ENCODE measurements around the gene RHOD. TPM values are rescaled to one million over a fixed set of nuclear protein-coding genes. Genes with fewer than 3 reads are reported as not detected.

RHOD gene
- total and polyA plus RNA-seq, 2 of the 8 experiments (the other 6 are each of a cell fraction or from before 2014, with no cell fraction given) = 12.1 to 17.6 TPM

- no peak for FAIRE-seq
- Histone ChIP-seq H3K4me1 (replicated peaks in 1 of 4; ENCODE audit: control insufficient read depth in 3 of 4, insufficient read depth in 4 of 4, low read length in 3 of 4) (peaks cover 0 to 13% (median 4%) of the 10 kb centered on the region in 4 experiments; a peak in 4 of 7 replicates), H2AFZ (ENCODE audit: low read length) (no peak overlapping the region), H3K4me2 (ENCODE audit: insufficient read depth in 1 of 2, low read depth in 2 of 2, low read length in 2 of 2) (no peak overlapping the region), H2BK12ac (ENCODE audit: low read depth, low read length) (no peak overlapping the region), H3K18ac (ENCODE audit: extremely low read depth, low read length) (no peak overlapping the region), H3K14ac (ENCODE audit: insufficient read length) (no peak overlapping the region), H2BK15ac (ENCODE audit: low read length) (no peak overlapping the region), H4K8ac (ENCODE audit: extremely low read depth, insufficient read depth, low read length) (no peak overlapping the region; the same call in 1 of the 2 replicates), H3K56ac (replicated peaks; ENCODE audit: insufficient read length, low read depth, low read length) (no peak overlapping the region), H3K9me3 (ENCODE audit: insufficient read depth in 2 of 2, low read depth in 1 of 2, low read length in 1 of 2) (no peaks in the 10 kb centered on the region), H2BK20ac (ENCODE audit: low read length) (no peak overlapping the region), H3K23me2 (ENCODE audit: low read depth, low read length) (no peaks in the 10 kb centered on the region; the same call in 1 of the 2 replicates), H3K4me3 (ENCODE audit: extremely low read depth in 1 of 4, insufficient read depth in 2 of 4, low read depth in 3 of 4, low read length in 4 of 4) (no peak overlapping the region), H3K79me1 (ENCODE audit: low read depth, low read length) (peaks cover 2% of the 10 kb centered on the region; the same call in 1 of the 2 replicates), H3K27ac (ENCODE audit: low read depth, low read length) (no peak overlapping the region), H3K23ac (ENCODE audit: insufficient read length) (no peak overlapping the region), H2AK5ac (ENCODE audit: low read depth, low read length) (no peak overlapping the region), H4K5ac (ENCODE audit: insufficient read length, low read depth, low read length) (no peak overlapping the region), H3K9ac (replicated peaks in 1 of 4; ENCODE audit: extremely low read depth in 1 of 4, low read depth in 3 of 4, low read length in 3 of 4) (no peak overlapping the region), H3K27me3 (replicated peaks in 1 of 4; ENCODE audit: control insufficient read depth in 3 of 4, extremely low read depth in 1 of 4, insufficient read depth in 3 of 4, low read length in 3 of 4) (no peaks in the 10 kb centered on the region), H3K36me3 (ENCODE audit: control insufficient read depth in 2 of 4, insufficient read depth in 4 of 4, low read length in 3 of 4) (no peaks in the 10 kb centered on the region), H3K79me2 (ENCODE audit: control insufficient read depth in 1 of 2, insufficient read depth in 2 of 2, low read length in 2 of 2) (no peaks in the 10 kb centered on the region), H3K4ac (replicated peaks; ENCODE audit: insufficient read length, low read depth, low read length) (no peak overlapping the region), H4K91ac (replicated peaks; ENCODE audit: insufficient read length, low read length) (no peak overlapping the region), H2BK120ac (replicated peaks; ENCODE audit: low read depth, low read length) (no peak overlapping the region), H2BK5ac (ENCODE audit: low read depth, low read length) (no peak overlapping the region), H4K20me1 (replicated peaks in 1 of 2; ENCODE audit: control insufficient read depth in 1 of 2, insufficient read depth in 2 of 2, low read length in 2 of 2) (no peaks in the 10 kb centered on the region)
- CTCF ChIA-PET (ENCODE audit: partially characterized antibody) = interaction anchor here (1.4 to 5.2 kb wide), 5 partner anchors 9 to 160 kb away, joined by 3 to 27 read pairs (median 12); no protein-coding TSS in a partner anchor
- DNase-seq (ENCODE audit: low read depth in 1 of 2, low spot score in 2 of 2) = no peak
- WGBS, 2 experiments (ENCODE audit: extremely low coverage in 1 of 2, insufficient coverage in 1 of 2, insufficient read length in 1 of 2, insufficient replicate concordance in 2 of 2, low coverage in 1 of 2, low lambda C conversion rate in 2 of 2, missing lambda C conversion rate in 1 of 2) = 92% methylated on average over 6 of the region's 6 CpGs; no CpG with 5 or more reads in 1 of the 2 experiments
- POLR2A ChIA-PET (ENCODE audit: partially characterized antibody) = interaction anchor here (1.0 to 2.3 kb wide), 4 partner anchors 12 to 183 kb away, joined by 3 to 8 read pairs (median 4); partner anchors contain the start of gene KDM2A
- TF ChIP-seq POU5F1 (IDR thresholded peaks at IDR 0.05; ENCODE audit: low read depth, low read length) = no peak
- TF ChIP-seq TAF1 (IDR thresholded peaks at IDR 0.05; ENCODE audit: low read depth, low read length) = no peak
- TF ChIP-seq HDAC2 (IDR thresholded peaks at IDR 0.05; ENCODE audit: borderline replicate concordance in 1 of 2, low read depth in 2 of 2, low read length in 2 of 2) = no peak
- no peak for TF ChIP-seq SP4 (IDR thresholded peaks at IDR 0.05; ENCODE audit: low read length)
- TF ChIP-seq TAF7 (optimal IDR thresholded peaks at IDR 0.05; ENCODE audit: borderline replicate concordance, low read depth, low read length) = no peak
- TF ChIP-seq GABPA (IDR thresholded peaks at IDR 0.05; ENCODE audit: borderline replicate concordance, insufficient read depth, low read length) = no peak
- TF ChIP-seq SIX5 (IDR thresholded peaks at IDR 0.05; ENCODE audit: low read depth, low read length) = no peak
- TF ChIP-seq ATF3 (IDR thresholded peaks at IDR 0.05; ENCODE audit: insufficient read depth, low read depth, low read length) = no peak
These were observed 22.5 kb downstream of the RHOD start for GRCh38 chr11:67079065-67079705.

Measured in H1 (cell line).